Dedifferentiated amniotic fluid mesenchymal stem cell (primary cell): ENCODE measurements around the gene MAP3K4.
"Not testable (repeated sequence)": the region's sequence is repeated elsewhere in the genome, so short reads cannot be mapped to it uniquely, and the experiment has no call there.

Experiments used
- DNase-seq: peaks from one replicate; pipeline ENCODE4 v3.0.0-alpha.2; 2016; ENCODE audit errors: extremely low spot score

Gene MAP3K4

DNA sequence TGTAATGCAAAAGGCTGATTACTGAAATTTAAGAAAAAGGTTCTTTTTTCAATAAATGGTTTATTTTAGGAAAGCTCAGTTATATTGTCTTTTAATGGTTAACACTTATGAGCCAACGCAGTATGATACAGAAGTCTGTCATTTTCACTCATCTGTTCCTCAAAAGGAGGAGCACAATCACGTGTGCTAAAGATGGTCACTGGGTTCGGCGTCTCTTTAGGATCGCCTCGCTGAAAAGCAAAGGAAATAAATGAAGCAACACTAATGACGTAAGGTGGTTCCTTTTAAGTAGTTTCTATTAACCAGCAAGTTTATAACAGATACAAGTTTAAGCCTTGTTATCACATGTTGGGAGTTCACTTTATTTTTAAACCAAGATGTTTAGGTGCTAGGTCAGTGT, 125.7 kb downstream of the MAP3K4 start:
- no peak for DNase-seq

DNA sequence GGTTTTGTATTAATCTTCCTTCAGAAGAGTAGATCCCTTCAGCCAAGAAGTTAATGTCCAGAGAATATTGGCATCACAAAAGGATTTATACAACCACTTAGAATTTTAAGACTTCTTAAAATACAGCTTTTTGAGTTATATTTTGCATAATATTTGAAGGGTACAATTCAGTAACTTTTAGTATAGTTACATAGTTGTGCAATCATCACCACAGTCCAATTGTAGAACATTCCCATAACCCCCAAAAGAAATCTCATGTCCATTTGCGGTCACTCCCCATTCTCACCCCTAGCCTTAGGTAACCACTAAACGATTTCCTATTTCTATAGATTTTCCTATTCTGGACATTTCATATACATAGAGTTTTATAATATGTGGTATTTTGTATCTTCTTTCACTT, 126.4 kb downstream of the MAP3K4 start:
- DNase-seq, result no peak

DNA sequence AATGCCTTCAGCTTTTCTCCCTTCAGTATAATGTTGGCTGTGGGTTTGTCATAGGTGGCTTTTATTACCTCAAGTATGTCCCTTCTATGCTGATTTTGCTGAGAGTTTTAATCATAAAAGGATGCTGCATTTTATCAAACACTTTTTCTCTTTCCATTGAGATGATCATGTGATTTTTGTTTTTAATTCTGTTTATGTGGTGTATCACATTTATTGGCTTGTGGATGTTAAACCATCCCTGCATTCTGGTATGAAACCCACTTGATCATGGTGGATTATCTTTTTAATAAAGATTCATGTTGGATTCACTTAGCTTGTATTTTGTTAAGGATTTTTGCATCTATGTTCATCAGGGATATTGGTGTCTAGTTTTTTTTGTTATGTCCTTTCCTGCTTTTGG, 131.8 kb downstream of the MAP3K4 start:
- DNase-seq, result not testable (repeated sequence)

DNA sequence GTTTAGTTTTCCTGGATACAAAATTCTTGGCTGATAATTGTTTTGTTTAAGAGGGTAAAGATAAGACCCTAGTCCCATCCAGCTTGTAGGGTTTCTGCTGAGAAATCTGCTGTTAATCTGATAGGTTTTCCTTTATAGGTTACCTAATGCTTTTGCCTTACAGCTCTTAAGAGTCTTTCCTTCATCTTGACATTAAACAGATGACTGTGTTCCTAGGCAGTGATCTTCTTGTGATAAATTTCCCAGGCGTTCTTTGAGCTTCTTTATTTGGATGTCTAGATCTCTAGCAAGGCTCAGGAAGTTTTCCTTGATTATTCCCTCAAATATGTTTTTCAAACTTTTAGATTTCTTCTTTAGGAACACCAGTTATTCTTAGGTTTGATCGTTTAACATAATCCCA, 134.0 kb downstream of the MAP3K4 start:
- DNase-seq, result no peak

DNA sequence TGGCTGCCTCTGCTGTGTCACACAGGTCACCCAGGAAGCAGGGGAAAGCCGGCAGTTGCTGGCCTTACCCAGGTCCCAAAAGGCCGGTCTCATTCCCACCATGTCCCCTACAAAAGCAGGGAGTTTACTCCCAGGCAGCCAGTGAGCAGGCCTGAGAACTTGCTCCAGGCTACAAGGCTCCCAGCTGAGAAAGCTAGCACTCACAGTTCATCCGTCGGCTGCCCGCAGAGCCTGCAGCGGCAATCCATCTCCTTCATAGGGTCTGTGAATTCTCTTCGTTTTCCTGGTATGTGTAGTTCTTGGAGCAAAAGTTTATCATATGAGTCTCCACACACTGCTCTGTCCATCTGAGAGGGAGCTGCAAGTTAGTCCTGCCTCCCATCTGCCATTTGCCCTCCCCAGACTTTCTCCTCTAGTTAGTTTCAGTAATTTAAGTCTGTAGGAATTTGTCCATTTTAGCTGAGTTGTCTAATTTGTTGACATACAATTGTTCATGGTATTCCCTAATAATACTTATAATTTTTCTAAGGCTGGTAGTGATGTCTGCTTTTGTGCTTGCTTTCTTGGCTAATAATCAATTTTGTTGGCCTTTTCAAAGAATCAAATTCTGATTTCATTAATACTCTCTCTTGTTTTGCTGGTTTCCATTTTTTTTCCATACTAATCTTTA, 135.6 kb downstream of the MAP3K4 start:
- DNase-seq, result no peak

DNA sequence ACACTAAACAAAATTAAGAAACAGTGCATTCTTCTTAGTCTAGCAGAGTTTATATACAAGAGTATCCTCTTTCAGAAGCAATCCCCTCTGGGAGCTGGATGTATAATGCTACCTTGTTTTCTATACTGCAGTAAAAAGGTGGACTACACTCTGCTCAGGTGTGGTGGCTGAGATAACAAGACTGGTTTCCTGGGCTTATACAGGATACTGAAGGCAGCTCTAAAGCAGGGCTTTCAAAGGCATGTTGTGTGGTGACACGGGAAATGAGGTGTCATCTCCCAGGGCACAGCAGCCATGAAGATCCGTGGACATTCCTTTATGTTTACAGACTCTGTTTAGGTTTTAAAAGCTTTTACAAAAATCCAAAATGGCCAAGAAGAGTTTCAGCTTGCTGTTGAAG, 136.7 kb downstream of the MAP3K4 start:
- DNase-seq, result no peak

DNA sequence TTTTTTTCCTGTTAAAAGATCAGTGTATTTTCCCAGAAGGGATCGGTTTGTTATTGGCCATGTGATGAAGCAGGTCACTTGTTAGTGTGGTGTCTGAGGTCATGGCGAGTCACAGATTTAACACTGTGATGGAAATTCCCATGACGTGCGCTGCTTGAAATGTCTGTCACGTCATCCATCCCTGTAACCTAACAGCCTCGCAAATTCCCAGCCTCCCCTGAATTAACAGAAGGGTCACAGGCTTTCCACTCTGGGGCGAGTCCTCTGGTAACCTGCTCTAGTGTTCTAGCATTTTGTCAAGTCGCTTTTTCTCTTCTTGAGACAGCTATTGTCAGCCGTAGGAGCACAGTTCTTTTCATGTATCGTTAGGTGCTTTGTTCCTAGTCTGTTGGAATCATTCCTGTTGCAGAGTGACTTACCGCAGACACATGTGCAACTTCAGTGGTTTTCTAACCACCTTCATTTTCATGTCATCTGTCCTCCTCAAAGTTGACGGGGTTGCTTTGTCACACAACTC, 137.2 kb downstream of the MAP3K4 start:
- DNase-seq, result no peak

DNA sequence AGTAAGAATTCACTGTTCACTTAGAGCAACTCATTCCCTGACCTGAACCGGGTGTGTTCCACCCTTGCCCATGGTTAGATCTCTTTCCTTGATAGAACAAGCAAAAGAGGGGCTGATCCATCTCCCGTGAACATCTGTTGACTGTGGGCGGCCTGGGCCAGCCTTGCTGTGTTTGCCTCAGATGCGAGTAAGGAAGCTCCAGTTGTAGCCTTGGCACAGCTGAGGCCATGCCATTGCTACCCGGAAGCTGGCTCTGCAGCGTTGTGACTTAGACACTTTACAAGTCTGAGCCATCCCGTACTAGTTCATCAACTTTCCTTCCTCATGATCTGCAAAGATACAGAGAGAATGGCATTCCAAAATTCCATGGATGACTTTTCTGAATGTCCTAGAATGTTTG, 139.0 kb downstream of the MAP3K4 start:
- DNase-seq, result no peak

DNA sequence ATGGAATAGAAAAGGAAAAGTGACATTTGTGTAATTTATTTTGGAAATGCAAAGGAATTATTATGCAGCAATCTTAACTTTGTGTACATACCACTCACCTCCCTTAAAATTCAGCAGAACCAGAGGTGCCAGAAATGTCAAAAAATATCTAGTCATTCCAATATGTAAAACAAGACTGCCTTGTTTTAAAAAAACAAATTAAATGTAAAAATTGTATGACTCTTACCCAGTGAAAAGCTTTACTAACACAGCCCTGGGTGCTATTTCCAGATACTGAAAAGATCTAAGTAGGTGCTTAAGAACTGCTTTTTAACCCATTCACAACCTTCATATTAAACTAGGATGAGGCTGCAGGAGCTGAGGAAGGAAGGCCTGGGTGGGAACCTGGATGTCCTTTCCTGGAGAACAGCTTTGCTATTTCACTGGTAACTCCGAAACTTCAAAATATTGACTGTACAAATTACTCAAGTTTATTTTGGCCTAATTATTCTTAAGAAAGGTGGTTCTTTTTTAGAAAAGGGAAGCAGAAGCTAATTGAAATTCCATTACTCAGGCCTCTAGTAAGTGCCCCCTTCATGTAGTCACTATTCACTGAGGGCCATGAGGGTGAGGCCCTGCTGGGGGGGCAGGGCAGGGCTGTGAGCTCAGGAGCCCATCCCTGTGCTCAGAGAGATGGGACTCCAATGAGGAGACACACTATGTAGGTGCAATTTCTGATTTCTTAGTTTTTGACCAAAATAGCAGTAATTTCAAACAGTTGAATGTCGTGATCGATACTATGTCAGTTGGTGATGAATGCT, 139.6 kb downstream of the MAP3K4 start:
- no peak for DNase-seq

DNA sequence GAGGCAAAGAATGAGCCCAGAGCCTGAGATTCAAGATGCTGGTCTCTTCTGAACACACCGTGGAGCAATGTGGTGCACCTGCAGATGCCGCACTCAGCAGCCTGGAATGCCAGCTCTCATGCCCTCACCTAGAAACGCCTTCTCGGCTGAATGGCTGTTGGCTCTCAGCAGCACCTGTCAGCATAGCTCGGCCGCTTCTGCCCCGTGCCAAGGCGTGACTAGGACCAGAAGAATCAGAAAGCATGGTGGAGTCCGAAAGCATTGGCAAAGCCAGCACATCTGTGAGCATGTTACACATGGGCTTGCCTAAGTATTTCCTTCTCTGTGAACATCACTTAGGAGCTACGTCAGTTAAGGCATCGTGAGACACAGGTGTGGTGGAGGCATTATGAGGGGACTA, 140.8 kb downstream of the MAP3K4 start:
- no peak for DNase-seq

DNA sequence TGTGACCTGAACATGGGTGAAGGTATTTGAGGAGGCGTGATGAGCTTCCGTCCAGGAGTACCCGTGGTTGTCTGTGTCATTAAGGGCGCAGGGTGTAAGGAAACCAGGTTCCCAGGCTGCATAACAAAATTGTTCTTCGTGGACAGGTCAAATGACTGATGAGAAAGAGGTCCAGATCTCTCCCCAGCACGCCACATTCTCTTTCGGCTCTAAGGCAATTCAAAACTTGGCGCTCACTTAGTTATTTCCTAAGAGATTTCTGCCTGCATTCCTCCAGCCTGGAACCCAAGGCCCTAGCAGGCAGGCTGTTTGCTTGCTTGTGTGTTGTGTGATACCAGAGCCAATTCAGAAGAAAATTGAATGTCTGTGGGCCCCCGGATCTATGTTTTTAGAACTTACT, 142.4 kb downstream of the MAP3K4 start:
- no peak for DNase-seq

DNA sequence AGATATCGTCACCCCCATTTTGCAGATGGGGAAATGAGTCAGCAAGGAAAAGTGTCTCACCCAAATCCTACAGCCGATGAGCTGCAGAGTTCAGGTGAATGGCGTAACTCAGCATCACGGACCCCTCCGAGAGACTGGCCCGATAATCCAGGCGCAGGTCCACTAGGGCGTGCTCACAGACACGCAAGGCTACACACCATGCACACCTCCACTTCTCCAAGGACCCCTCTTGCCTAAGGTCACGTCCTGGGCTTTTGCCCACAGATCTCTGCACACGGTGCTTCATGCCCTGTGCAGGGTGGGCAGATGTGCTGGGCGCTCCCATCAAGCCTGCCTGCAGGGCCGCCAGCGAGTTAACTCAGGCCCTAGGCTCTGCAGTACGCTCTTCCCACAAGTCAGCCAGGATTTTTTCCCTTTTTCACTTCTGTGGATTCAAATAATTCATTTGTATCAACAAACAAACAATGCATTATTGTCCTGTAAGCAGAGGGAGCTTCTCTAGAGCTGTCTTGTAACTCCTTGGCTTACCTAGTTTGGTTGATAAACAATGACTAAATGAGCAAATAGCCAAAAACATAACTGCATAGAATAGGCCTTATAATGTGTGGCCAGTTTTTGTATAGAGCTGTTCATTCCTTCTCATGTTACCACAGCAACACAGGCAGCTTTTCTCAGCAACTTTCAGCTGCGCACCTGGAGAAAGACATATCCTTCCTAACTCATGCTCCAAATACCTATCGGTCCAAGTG, 143.2 kb downstream of the MAP3K4 start:
- no peak for DNase-seq

DNA sequence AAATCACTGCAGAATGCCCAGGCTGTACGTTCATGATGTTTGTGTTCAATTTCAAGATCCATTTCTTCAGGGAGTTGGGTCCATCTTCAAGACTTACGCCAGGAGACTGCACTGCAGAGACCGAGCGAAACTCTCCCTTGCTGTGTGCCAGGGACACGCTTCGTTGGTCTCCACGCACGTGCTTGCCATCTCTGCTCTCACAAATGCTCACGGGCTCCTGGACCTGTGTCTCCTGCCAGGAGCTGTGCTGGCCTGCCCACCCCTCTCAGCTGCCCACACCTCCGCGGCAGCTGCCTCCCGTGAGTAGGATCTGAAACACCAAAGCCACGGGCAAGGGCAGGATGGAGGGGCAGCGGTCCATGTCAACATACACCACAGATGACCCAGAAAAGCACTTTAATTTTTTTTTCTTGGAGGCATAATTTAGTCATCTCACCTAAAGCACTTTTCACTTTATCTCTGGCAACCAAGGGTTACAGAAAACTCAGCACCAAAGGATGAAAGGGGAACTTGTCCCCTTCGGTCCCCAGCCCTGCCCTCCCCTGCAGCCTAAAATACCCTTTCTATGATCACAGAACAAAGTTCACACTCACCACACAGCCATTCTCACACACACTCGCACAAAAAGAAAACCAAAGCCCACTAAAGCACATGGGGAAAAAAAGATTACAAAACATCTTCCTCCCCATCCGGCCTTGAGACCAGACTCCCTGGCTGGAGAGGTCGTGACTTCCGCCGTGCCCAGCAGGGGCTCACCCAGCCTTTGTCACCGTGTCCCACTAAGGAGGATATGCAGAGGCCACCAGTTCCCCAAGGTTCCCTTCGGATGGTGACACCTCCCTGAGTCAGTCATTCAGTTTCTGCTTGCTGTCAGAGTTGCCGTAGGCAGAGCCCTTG, 144.4 kb downstream of the MAP3K4 start:
- no peak for DNase-seq

DNA sequence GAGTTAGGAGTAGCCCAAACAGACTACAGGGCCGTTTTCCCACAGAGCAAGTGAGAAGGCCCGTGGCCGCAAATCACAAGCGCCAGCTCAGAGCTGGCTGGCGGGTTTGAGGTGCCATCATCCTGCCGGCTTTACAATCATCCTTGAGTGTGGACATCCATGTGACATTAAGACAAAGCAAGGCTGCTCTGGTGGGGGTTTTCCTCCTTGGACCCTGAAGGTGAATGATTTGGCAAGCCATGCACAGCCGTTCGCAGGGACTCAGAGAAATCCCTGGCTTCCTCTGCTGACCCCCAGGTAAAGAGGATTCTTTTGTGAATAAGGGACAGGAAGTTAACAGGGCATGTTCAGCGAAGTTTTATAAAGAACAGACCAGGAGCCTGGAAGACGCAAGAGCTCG, 145.1 kb downstream of the MAP3K4 start:
- DNase-seq, result no peak

DNA sequence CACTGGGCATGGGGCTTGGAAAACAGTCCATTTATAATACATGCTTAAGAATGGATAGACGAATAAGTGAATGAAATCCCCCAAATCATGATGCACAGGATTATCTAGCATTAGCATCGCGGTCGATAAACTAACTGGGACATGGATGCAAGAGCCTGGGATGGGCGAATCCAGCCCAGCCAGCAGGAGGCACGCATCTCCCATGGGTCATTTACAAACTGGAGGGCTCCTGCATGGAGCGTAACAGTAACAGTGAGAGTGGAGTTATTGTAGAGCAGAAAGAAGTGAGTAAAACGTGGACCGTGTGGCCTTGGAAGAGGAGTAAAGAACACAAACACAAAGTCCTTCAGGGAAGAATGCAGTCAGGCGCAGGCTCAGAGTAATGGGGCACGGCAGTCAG, 145.8 kb downstream of the MAP3K4 start:
- no peak for DNase-seq

DNA sequence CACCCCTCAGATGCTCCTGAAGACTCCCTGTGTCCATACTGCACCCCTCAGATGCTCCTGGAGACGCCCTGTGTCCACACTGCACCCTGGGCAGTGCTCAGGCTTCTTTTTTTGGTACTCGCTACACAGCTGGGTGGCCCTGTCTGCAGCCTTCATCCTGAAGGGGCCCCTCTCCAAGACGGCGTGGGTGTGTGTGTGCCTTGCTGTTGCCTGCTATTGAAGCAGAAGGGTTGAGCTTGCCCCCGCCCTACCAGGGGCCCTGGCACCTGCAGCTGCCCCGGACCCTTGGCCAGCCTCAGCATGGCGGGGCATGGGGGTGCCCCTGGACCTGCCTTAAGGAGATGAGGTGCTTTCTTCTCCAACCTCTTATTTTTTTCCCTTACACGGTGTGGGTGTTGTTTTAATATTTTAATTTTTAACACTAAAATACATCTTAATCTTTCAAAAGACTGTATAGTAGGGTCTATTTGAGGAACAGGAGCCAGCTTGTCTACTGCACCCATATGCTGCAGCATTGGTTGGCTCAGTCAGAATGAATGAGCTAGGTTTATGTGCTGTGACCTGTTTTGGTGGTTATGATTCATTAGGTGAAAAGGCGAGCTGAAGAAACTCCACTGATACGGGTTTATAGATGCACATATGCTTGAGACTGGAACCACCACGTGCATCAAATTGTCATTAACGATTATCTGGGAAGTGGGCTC, 146.4 kb downstream of the MAP3K4 start:
- DNase-seq, result no peak

DNA sequence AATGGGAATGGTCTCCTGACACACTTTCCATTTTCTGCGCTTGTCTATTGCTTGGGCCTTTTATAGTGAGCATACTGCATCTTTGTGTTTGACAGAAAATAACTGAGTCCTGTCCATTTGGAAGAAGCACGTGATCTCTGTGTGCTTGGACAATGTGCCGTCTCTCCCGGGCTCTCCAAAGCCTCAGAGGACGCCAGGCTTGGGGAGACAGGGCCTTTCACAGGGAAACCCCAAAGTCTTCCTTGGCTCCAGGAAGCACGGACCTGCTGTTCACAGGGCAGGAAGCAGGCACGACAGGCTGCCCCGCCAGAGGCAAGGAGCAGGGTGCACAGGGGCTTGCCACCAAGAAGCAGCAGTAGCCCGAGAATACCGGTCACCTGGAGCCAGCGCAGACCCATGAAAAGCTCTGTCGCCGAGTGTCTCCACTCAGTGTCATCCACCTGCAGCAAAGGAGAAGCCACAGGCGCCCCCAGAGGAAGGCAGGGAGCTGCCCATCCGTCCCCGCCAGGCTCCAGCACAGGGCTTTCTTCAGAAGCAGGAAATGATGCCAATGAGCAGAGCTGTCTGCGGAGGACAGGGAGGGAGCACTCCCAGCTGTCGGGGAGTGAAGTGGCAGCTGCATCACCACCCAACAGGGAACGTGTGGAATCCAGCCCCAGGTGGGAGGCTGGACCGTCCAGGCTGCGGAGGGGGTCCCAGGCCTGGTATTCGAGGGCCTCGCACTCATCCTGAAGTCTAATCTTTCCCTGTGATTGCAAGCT, 147.2 kb downstream of the MAP3K4 start:
- DNase-seq, result no peak

DNA sequence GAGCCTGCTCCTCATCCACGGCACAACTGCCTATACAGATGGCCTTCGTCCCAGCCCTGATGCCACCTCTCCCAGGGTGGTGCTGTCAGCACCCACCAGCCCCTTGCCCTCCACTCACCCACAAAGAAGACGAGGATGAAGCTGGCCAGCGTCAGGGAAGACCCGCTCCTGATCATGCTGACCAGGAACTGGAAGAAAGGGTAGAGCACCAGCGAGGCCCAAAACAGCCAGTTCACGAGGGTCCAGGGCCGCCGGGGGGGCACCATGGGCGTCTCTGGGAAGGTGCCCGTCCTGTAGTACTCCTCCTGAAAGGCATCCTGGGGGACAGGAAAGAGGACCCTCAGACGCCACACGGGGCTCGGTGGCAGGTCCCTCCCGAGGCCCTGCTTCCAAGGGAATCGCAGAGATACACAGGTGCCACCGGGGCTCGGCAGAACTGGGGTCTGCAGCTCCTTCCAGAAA, 147.8 kb downstream of the MAP3K4 start:
- DNase-seq, result no peak

DNA sequence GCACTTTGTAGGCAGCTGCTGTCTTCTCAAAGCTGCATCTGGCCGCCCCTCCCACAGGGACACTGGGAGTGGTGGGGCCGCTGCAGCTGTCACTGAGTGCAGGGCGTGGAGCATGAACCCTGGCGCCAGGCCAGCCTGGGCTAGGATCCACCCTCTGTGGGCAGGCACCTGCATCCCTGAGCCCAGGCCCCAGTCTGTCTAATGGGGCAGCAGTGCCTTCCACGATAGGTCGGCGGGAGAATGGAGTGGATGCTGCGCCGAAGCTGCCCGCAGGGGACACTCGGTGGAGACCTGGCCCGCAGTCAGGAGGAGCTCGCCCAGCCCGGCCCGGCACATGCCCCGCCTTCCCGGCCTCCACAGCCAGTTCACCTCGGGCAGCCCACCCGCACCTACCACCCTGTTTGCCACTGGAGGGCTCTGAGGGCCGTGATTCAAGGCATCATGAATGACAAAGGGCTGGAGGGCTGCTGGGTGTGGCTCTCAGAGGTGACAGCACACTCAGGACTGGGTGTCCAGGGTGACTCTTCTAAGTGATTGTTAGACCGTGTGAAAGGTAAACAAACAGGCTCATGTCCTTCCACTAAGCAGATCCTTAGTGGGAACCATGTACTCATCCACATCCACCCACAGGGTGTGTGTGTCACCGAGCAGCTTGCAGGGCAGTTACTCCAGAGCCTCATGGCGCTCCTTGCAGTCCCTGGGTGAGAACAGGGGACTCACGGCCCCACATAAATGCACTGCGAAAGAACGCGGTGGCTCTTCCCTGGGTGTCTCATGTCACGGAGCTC, 148.4 kb downstream of the MAP3K4 start:
- DNase-seq, result no peak
